ENCODE results near the gene ABLIM2. TPM values are rescaled to one million over a fixed set of nuclear protein-coding genes. Genes with fewer than 3 reads are reported as not detected.

The ABLIM2 gene
- total RNA-seq, 2 experiments from 2014 or later, result 0.76 TPM; not detected in 1

GRCh38 chr4:8099981-8100464 is 58.6 kb downstream of the ABLIM2 start:
- CTCF ChIA-PET (ENCODE audit: unreplicated experiment), result no interaction called here
- no peaks in the 10 kb centered on the region for H3K4me1 ChIP-seq (ENCODE audit: insufficient read depth, low read length, poor library complexity, severe bottlenecking)
- no peak overlapping the region for H3K4me3 ChIP-seq (ENCODE audit: low read depth, low read length, poor library complexity, severe bottlenecking)
- H3K79me2 ChIP-seq (ENCODE audit: insufficient read depth, low read depth, low read length), result no peaks in the 10 kb centered on the region
- intact Hi-C loops (cut with micrococcal nuclease; ENCODE audit: unreplicated experiment), result no loop called here
- H4K20me1 ChIP-seq (ENCODE audit: insufficient read depth, low read length), result no peaks in the 10 kb centered on the region
- H3K9me3 ChIP-seq (ENCODE audit: low read length), result no peaks in the 10 kb centered on the region
- H3K27ac ChIP-seq (ENCODE audit: low read depth, low read length, poor library complexity, severe bottlenecking), result no peak overlapping the region
- POLR2A ChIA-PET, result no interaction called here
- H3K9me2 ChIP-seq (ENCODE audit: insufficient read depth, low read length), result no peaks in the 10 kb centered on the region
- H3K36me3 ChIP-seq (ENCODE audit: insufficient read depth, low read length), result no peaks in the 10 kb centered on the region
- DNase-seq (ENCODE audit: low spot score), result no peak
- no peak for TF ChIP-seq EZH2phosphoT487 (IDR thresholded peaks at IDR 0.05; ENCODE audit: borderline replicate concordance, low read depth, low read length)
- no peak for TF ChIP-seq CTCF (conservative IDR thresholded peaks at IDR 0.05; ENCODE audit: low read length)
- BruUV-seq (replicated peaks), result no TSS peak
- no peak overlapping the region for H2AFZ ChIP-seq (ENCODE audit: low read length)
- no peak overlapping the region for H3K4me2 ChIP-seq (ENCODE audit: low read length)

- ChIA-PET CTCF (ENCODE audit: unreplicated experiment) (no interaction called here), POLR2A (no interaction called here)
- intact Hi-C loops (cut with micrococcal nuclease; ENCODE audit: unreplicated experiment), result no loop called here
- no TSS peak for BruUV-seq (replicated peaks)
- no peak overlapping the region for H3K27ac ChIP-seq (ENCODE audit: low read depth, low read length, poor library complexity, severe bottlenecking)
- no peaks in the 10 kb centered on the region for H3K79me2 ChIP-seq (ENCODE audit: insufficient read depth, low read depth, low read length)
- no peaks in the 10 kb centered on the region for H3K9me2 ChIP-seq (ENCODE audit: insufficient read depth, low read length)
- H3K4me2 ChIP-seq (ENCODE audit: low read length), result no peak overlapping the region
- H4K20me1 ChIP-seq (ENCODE audit: insufficient read depth, low read length), result no peaks in the 10 kb centered on the region
- H2AFZ ChIP-seq (ENCODE audit: low read length), result no peak overlapping the region
- DNase-seq (ENCODE audit: low spot score), result no peak
- no peak overlapping the region for H3K4me3 ChIP-seq (ENCODE audit: low read depth, low read length, poor library complexity, severe bottlenecking)
- no peaks in the 10 kb centered on the region for H3K36me3 ChIP-seq (ENCODE audit: insufficient read depth, low read length)
- peaks cover 7% of the 10 kb centered on the region for H3K9me3 ChIP-seq (ENCODE audit: low read length)
- no peaks in the 10 kb centered on the region for H3K4me1 ChIP-seq (ENCODE audit: insufficient read depth, low read length, poor library complexity, severe bottlenecking)
- TF ChIP-seq CTCF (conservative IDR thresholded peaks at IDR 0.05; ENCODE audit: low read length) (no peak), EZH2phosphoT487 (IDR thresholded peaks at IDR 0.05; ENCODE audit: borderline replicate concordance, low read depth, low read length) (no peak)
Measured at GRCh38 chr4:8098506-8098905, 60.1 kb downstream of the ABLIM2 start.

- H4K20me1 ChIP-seq (ENCODE audit: insufficient read depth, low read length), result no peaks in the 10 kb centered on the region
Measured at GRCh38 chr4:8097721-8098345, 60.8 kb downstream of the ABLIM2 start.

More at GRCh38 chr4:8097721-8098345, 60.8 kb downstream of the ABLIM2 start:
- CTCF ChIA-PET (ENCODE audit: unreplicated experiment), result no interaction called here
- Histone ChIP-seq H3K27ac (ENCODE audit: low read depth, low read length, poor library complexity, severe bottlenecking) (no peak overlapping the region), H3K9me2 (ENCODE audit: insufficient read depth, low read length) (no peaks in the 10 kb centered on the region), H2AFZ (ENCODE audit: low read length) (no peak overlapping the region), H3K79me2 (ENCODE audit: insufficient read depth, low read depth, low read length) (no peaks in the 10 kb centered on the region), H3K4me2 (ENCODE audit: low read length) (no peak overlapping the region), H3K4me3 (ENCODE audit: low read depth, low read length, poor library complexity, severe bottlenecking) (no peak overlapping the region), H3K4me1 (ENCODE audit: insufficient read depth, low read length, poor library complexity, severe bottlenecking) (no peaks in the 10 kb centered on the region), H3K36me3 (ENCODE audit: insufficient read depth, low read length) (no peaks in the 10 kb centered on the region), H3K9me3 (ENCODE audit: low read length) (peaks cover 12% of the 10 kb centered on the region)
- BruUV-seq (replicated peaks), result no TSS peak
- intact Hi-C loops (cut with micrococcal nuclease; ENCODE audit: unreplicated experiment), result no loop called here
- no peak for TF ChIP-seq CTCF (conservative IDR thresholded peaks at IDR 0.05; ENCODE audit: low read length)
- TF ChIP-seq EZH2phosphoT487 (IDR thresholded peaks at IDR 0.05; ENCODE audit: borderline replicate concordance, low read depth, low read length), result no peak
- POLR2A ChIA-PET, result no interaction called here
- no peak for DNase-seq (ENCODE audit: low spot score)
